Thyroid gland (tissue), 4 donors: Measurements from ENCODE around the gene PPP5C.

ENCODE experiments used
- POLR2A ChIP-seq, 2 donors: fragments of 450-650 bp; IDR thresholded peaks; one replicate each; pipeline ENCODE4 v1.6.1; 2017; ENCODE audit warnings: antibody characterized with exemption in 2 of 2, mild to moderate bottlenecking in 2 of 2, moderate library complexity in 1 of 2
- TF ChIP-seq, protein P1 (sequence below), 6 experiments: fragments of 200-600 bp in 3 of 6; fragments of 450-650 bp in 3 of 6; sonication (generic) in 3 of 6; IDR thresholded peaks; one replicate each; pipeline ENCODE4 v1.5.1; 2016 to 2019; ENCODE audit warnings: antibody characterized with exemption in 6 of 6, mild to moderate bottlenecking in 2 of 6, inconsistent platforms in 1 of 6, moderate library complexity in 1 of 6

DNA sequence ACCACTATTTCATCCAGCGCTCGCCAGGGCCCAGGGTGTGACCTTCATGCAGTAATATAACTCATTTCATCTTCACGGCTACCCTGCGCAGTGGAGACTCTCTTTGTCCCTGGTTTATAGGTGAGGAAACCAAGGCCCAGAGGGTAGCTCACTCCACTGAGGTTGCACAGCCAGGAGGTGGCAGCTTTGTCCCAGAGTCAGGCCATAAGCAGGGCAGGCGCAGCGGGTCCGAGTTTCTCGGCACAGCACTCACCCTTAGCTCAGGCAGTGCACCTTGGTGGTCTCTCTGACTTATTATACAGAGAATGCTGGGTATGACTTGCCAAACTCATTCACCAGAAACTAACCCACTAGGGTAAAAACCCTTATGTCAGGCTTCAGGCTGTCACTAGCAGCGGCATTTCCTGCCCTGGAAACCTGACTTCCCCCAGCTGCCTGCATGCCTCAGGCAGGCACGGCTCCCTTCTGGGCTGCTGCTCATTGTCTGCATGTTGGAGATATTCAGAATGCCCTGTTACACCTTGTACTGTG is 24.5 kb downstream of the PPP5C start:
- TF ChIP-seq, protein P1, sequence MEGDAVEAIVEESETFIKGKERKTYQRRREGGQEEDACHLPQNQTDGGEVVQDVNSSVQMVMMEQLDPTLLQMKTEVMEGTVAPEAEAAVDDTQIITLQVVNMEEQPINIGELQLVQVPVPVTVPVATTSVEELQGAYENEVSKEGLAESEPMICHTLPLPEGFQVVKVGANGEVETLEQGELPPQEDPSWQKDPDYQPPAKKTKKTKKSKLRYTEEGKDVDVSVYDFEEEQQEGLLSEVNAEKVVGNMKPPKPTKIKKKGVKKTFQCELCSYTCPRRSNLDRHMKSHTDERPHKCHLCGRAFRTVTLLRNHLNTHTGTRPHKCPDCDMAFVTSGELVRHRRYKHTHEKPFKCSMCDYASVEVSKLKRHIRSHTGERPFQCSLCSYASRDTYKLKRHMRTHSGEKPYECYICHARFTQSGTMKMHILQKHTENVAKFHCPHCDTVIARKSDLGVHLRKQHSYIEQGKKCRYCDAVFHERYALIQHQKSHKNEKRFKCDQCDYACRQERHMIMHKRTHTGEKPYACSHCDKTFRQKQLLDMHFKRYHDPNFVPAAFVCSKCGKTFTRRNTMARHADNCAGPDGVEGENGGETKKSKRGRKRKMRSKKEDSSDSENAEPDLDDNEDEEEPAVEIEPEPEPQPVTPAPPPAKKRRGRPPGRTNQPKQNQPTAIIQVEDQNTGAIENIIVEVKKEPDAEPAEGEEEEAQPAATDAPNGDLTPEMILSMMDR (IDR thresholded peaks at IDR 0.05) = no peak
- no peak for TF ChIP-seq POLR2A (IDR thresholded peaks at IDR 0.05)
